ENCODE results near the gene KAZN. TPM values are rescaled to one million over a fixed set of nuclear protein-coding genes. Genes with fewer than 3 reads are reported as not detected.

Gene KAZN
- total RNA-seq, 4 donors from 2014 or later, result 0.77 to 12.3 (median 4.9) TPM

DNA sequence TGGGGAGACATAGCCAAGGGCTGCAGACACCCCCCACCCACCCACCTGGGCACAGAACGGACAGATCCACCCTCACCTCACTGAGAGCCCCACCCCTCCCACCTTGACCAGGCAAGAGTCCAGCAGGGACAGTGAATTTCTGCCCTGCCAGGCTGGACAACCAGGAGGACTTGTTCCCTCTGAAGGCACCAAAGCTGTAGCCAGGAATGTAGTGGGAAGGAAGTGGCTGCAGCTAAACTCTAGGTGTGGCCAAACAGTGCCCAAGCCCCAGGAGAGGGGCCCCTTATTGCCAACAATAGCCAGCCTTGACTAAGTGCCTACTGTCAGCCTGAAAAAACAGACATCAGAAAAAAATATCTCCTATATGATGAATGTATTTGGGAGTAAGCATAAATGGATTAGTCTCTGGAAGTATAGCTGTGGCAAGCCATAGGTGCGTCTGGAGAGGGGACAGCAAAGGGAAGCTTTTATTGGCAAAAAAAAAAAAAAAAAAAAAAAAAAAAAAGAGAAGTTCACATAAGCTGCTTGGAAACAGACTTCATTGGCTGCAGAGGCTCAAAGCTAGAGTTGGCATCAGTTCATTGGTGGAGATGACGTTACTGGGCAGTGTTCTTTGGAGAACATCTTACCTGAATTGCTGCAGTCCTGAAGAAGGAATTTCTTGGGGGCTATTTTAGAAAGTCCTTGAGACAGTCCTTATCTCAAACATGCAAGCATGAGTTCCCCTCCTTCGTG lies 490.9 kb downstream of the KAZN start:
- TF ChIP-seq, protein P1, sequence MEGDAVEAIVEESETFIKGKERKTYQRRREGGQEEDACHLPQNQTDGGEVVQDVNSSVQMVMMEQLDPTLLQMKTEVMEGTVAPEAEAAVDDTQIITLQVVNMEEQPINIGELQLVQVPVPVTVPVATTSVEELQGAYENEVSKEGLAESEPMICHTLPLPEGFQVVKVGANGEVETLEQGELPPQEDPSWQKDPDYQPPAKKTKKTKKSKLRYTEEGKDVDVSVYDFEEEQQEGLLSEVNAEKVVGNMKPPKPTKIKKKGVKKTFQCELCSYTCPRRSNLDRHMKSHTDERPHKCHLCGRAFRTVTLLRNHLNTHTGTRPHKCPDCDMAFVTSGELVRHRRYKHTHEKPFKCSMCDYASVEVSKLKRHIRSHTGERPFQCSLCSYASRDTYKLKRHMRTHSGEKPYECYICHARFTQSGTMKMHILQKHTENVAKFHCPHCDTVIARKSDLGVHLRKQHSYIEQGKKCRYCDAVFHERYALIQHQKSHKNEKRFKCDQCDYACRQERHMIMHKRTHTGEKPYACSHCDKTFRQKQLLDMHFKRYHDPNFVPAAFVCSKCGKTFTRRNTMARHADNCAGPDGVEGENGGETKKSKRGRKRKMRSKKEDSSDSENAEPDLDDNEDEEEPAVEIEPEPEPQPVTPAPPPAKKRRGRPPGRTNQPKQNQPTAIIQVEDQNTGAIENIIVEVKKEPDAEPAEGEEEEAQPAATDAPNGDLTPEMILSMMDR (IDR thresholded peaks at IDR 0.05), result no peak
- no peak for TF ChIP-seq POLR2A (IDR thresholded peaks at IDR 0.05)
- H3K9me3 ChIP-seq, result no peaks in the 10 kb centered on the region
- no peaks in the 10 kb centered on the region for H3K27me3 ChIP-seq
- intact Hi-C loops (cut with DNase I; ENCODE audit: low total_unique reads), result no loop called here
- H3K4me1 ChIP-seq, result peaks cover 6 to 15% of the 10 kb centered on the region in 2 donors
- DNase-seq, result no peak
- H3K36me3 ChIP-seq, result no peaks in the 10 kb centered on the region
- peak overlapping the region; percentile 68 to 71 for H3K27ac ChIP-seq
- H3K4me3 ChIP-seq, result no peak overlapping the region

DNA sequence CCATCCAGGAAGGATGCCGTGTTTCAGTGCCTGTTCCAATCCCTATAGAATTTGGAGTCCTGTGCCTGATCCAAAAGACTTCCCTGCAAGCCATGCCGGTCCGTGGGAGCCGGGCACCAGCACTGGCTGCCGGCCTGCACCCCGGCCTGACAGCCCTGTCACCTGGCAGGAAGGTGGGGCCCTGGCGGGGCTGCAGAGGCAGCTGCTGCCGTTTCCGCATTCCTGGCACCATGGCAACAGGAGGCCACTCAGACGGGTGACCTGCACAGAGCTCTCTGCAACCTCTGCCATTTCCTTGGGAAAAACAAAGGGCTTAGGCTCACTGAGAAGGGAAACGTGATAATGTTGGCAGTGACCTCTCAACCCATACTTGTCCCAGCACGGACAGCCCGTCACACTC lies 491.9 kb downstream of the KAZN start:
- peak overlapping the region in 1 of 2 donors; percentile 68 for H3K27ac ChIP-seq
- DNase-seq, result peak in 1 of 2 donors; percentile 30
- no peak for TF ChIP-seq POLR2A (IDR thresholded peaks at IDR 0.05)

DNA sequence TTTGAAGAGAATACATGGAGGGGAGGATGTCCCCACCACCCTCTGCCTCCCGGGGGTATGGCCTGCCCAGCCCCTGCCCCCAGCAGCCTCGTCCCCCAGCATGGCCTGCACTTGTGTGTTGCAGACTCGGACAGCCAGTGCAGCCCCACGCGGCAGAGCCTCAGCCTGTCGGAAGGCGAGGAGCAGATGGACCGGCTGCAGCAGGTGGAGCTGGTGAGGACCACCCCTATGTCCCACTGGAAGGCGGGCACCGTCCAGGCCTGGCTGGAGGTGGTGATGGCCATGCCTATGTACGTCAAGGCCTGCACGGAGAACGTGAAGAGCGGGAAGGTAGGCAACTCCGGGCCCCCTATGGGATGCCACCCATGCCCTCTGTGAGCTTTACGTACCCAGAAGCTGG lies 495.6 kb downstream of the KAZN start:
- Histone ChIP-seq H3K36me3 (no peaks in the 10 kb centered on the region), H3K4me1 (peaks cover 3 to 10% of the 10 kb centered on the region in 2 donors), H3K27me3 (no peaks in the 10 kb centered on the region), H3K9me3 (no peaks in the 10 kb centered on the region), H3K27ac (no peak overlapping the region), H3K4me3 (no peak overlapping the region)
- no peak for TF ChIP-seq POLR2A (IDR thresholded peaks at IDR 0.05)
- TF ChIP-seq, protein P1 (IDR thresholded peaks at IDR 0.05), result no peak
- DNase-seq, result no peak
- intact Hi-C loops (cut with DNase I; ENCODE audit: low total_unique reads), result no loop called here

More for the DNA sequence above, 491.9 kb downstream of the KAZN start:
- intact Hi-C loops (cut with DNase I; ENCODE audit: low total_unique reads), result no loop called here
- Histone ChIP-seq H3K27me3 (no peaks in the 10 kb centered on the region), H3K4me3 (no peak overlapping the region), H3K9me3 (no peaks in the 10 kb centered on the region), H3K36me3 (no peaks in the 10 kb centered on the region), H3K4me1 (peaks cover 6 to 15% of the 10 kb centered on the region in 2 donors)

DNA sequence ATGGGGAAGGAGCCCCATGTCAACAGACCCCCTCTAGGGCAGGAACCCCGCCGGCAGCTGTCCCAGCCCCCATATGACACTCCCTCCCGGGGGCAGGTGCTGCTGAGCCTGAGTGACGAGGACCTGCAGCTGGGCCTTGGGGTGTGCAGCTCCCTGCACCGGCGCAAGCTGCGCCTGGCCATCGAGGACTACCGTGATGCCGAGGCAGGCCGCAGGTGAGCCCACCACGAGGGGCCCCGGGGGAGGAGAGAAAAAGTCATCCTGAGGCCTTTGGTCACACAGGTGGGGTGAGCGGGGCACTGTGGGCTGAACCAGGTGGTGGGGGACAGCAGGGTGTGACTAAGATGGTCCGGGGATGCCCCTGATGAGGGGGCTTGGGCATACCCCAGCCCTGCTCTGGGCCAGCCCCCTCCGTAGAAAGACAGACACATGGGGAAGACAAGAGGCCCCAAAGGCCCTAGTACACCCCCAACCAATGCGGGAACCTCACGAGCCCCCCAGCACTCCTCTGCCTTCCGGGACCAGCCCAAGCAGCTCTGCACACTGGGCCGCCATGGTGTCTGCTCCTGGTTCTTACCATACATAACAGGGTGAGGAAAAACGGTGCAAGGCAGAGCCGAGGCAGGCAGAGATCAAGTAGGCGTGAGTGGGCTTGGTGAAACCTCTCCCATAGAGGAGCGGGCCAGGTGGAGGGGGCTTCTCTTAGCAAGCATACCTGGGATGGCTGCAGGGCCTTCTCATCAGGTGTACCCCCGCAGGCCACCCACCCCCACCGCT lies 496.4 kb downstream of the KAZN start:
- peaks cover 0 to 5% of the 10 kb centered on the region in 2 donors for H3K4me1 ChIP-seq
- no peak overlapping the region for H3K27ac ChIP-seq
- TF ChIP-seq, protein P1 (IDR thresholded peaks at IDR 0.05), result no peak
- TF ChIP-seq POLR2A (IDR thresholded peaks at IDR 0.05), result no peak
- H3K9me3 ChIP-seq, result no peaks in the 10 kb centered on the region
- no peak for DNase-seq
- no peaks in the 10 kb centered on the region for H3K36me3 ChIP-seq
- intact Hi-C loops (cut with DNase I; ENCODE audit: low total_unique reads), result no loop called here
- no peak overlapping the region for H3K4me3 ChIP-seq
- no peaks in the 10 kb centered on the region for H3K27me3 ChIP-seq

DNA sequence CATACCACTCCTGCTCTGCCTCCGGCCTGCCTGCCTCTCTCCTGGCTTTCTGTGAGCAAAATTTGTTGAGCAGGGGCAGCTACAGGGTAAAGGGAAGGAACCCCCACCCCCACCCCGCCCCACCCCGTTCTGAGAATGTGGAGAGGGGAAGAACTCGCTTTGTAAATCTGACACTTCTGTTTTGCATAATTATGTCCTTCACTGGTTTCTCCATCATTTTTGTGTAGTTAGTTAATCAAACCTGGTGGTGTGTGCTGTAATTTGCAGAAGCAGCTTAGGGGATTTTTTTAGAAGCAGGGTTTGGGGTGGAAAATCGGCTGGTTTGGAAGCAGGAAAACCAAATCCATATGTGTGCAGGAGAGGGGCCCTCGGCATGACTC lies 497.0 kb downstream of the KAZN start:
- no peak overlapping the region for H3K4me3 ChIP-seq
- H3K27ac ChIP-seq, result no peak overlapping the region
- intact Hi-C loops (cut with DNase I; ENCODE audit: low total_unique reads), result no loop called here
- DNase-seq, result no peak
- H3K27me3 ChIP-seq, result no peaks in the 10 kb centered on the region
- TF ChIP-seq, protein P1 (IDR thresholded peaks at IDR 0.05), result no peak
- no peak for TF ChIP-seq POLR2A (IDR thresholded peaks at IDR 0.05)
- no peaks in the 10 kb centered on the region for H3K4me1 ChIP-seq
- H3K9me3 ChIP-seq, result no peaks in the 10 kb centered on the region
- no peaks in the 10 kb centered on the region for H3K36me3 ChIP-seq
